MM.1S (cell line): ENCODE results near the gene RBSN.
A peak's percentile ranks its signal among the peaks of the same experiment; 100 is the strongest.

Experiments used
- DNase-seq: peaks from one replicate; pipeline ENCODE4 v3.0.0-alpha.2; 2015
- H2AFZ ChIP-seq: fragments of 300-600 bp; sonication (generic); 2 replicates; pipeline ENCODE4 v1.6.0; 2016; ENCODE audit warnings: antibody characterized with exemption, low read length
- H3F3A ChIP-seq: fragments of 300-600 bp; sonication (generic); 2 replicates; pipeline ENCODE4 v1.6.1; 2016; ENCODE audit warnings: mild to moderate bottlenecking, antibody characterized with exemption, low read length, moderate library complexity, mixed read lengths; ENCODE audit not compliant: insufficient read depth
- H3K27ac ChIP-seq: fragments of 300-600 bp; sonication (generic); 2 replicates; pipeline ENCODE4 v1.5.1; 2016; ENCODE audit warnings: mild to moderate bottlenecking, low read length
- H3K27me3 ChIP-seq: fragments of 300-600 bp; sonication (generic); replicated peaks from 2 replicates; pipeline ENCODE4 v1.6.0; 2016; ENCODE audit warnings: low read length; ENCODE audit not compliant: insufficient read depth
- H3K36me3 ChIP-seq: fragments of 300-600 bp; sonication (generic); replicated peaks from 2 replicates; pipeline ENCODE4 v1.6.1; 2016; ENCODE audit warnings: mild to moderate bottlenecking, low read length, mixed read lengths; ENCODE audit not compliant: insufficient read depth
- H3K4me1 ChIP-seq: fragments of 300-600 bp; sonication (generic); 2 replicates; pipeline ENCODE4 v1.6.1; 2016; ENCODE audit warnings: low read length, mixed read lengths
- H3K4me2 ChIP-seq: fragments of 300-600 bp; sonication (generic); 2 replicates; pipeline ENCODE4 v1.6.0; 2016; ENCODE audit warnings: low read depth, low read length
- H3K4me3 ChIP-seq: fragments of 300-600 bp; sonication (generic); 2 replicates; pipeline ENCODE4 v1.5.1; 2016; ENCODE audit warnings: low read length, mixed read lengths
- H3K79me2 ChIP-seq: fragments of 300-600 bp; sonication (generic); 2 replicates; pipeline ENCODE4 v1.6.1; 2016; ENCODE audit warnings: mixed run types, low read length, mixed read lengths
- H3K9ac ChIP-seq: fragments of 300-600 bp; sonication (generic); 2 replicates; pipeline ENCODE4 v1.6.1; 2016; ENCODE audit warnings: low read length, mixed read lengths
- H3K9me2 ChIP-seq: fragments of 300-600 bp; sonication (generic); replicated peaks from 2 replicates; pipeline ENCODE4 v1.6.1; 2016; ENCODE audit warnings: mild to moderate bottlenecking, low read length, mixed read lengths; ENCODE audit not compliant: insufficient read depth
- H3K9me3 ChIP-seq: fragments of 300-600 bp; sonication (generic); replicated peaks from 2 replicates; pipeline ENCODE4 v1.6.1; 2016; ENCODE audit warnings: mild to moderate bottlenecking, low read length, mixed read lengths; ENCODE audit not compliant: insufficient read depth
- H4K20me1 ChIP-seq: fragments of 300-600 bp; sonication (generic); 2 replicates; pipeline ENCODE4 v1.6.1; 2016; ENCODE audit warnings: mild to moderate bottlenecking, low read length, moderate library complexity, mixed read lengths; ENCODE audit not compliant: insufficient read depth
- CTCF ChIP-seq: fragments of 300-600 bp; sonication (generic); IDR thresholded peaks from 2 replicates; pipeline ENCODE4 v1.5.1; 2016; ENCODE audit warnings: antibody characterized with exemption, low read length, mixed read lengths
- EZH2 ChIP-seq: fragments of 300-600 bp; sonication (generic); optimal IDR thresholded peaks from 2 replicates; pipeline ENCODE3; 2017; ENCODE audit warnings: low read depth, mild to moderate bottlenecking, antibody characterized with exemption, low read length, mixed read lengths
- EZH2phosphoT487 ChIP-seq: fragments of 300-600 bp; sonication (generic); IDR thresholded peaks from 2 replicates; pipeline ENCODE4 v1.6.1; 2018; ENCODE audit warnings: antibody characterized with exemption, low read length

The RBSN gene

GRCh38 chr3:15069441-15069840 lies 29.5 kb downstream of the RBSN start:
- H4K20me1 ChIP-seq = no peaks in the 10 kb centered on the region
- no peaks in the 10 kb centered on the region for H3K36me3 ChIP-seq
- H3K9me2 ChIP-seq = no peaks in the 10 kb centered on the region
- H3K79me2 ChIP-seq = peaks cover 7% of the 10 kb centered on the region
- H3K4me3 ChIP-seq = no peak overlapping the region
- H3F3A ChIP-seq = no peaks in the 10 kb centered on the region
- no peaks in the 10 kb centered on the region for H3K4me1 ChIP-seq
- no peak overlapping the region for H2AFZ ChIP-seq
- TF ChIP-seq CTCF = no peak
- TF ChIP-seq EZH2phosphoT487 = no peak
- TF ChIP-seq EZH2 = no peak
- no peaks in the 10 kb centered on the region for H3K9me3 ChIP-seq
- no peaks in the 10 kb centered on the region for H3K27me3 ChIP-seq
- H3K4me2 ChIP-seq = no peak overlapping the region
- DNase-seq = no peak
- no peak overlapping the region for H3K9ac ChIP-seq
- no peak overlapping the region for H3K27ac ChIP-seq

GRCh38 chr3:15066467-15066866 lies 32.5 kb downstream of the RBSN start:
- no peak for DNase-seq
- no peaks in the 10 kb centered on the region for H3K27me3 ChIP-seq
- H3K4me3 ChIP-seq = no peak overlapping the region
- no peaks in the 10 kb centered on the region for H3K36me3 ChIP-seq
- peaks cover 5% of the 10 kb centered on the region for H3K4me1 ChIP-seq
- no peak overlapping the region for H3K27ac ChIP-seq
- no peak for TF ChIP-seq EZH2
- no peak for TF ChIP-seq EZH2phosphoT487
- no peak for TF ChIP-seq CTCF
- H4K20me1 ChIP-seq = 0 out of 2 replicates have a peak, but pooled peaks cover 3% of the 10 kb centered on the region
- no peak overlapping the region for H3K4me2 ChIP-seq
- H3K9me3 ChIP-seq = no peaks in the 10 kb centered on the region
- H3K79me2 ChIP-seq = peaks cover 24% of the 10 kb centered on the region
- no peaks in the 10 kb centered on the region for H3F3A ChIP-seq
- H3K9ac ChIP-seq = no peak overlapping the region
- H2AFZ ChIP-seq = no peak overlapping the region
- H3K9me2 ChIP-seq = no peaks in the 10 kb centered on the region

DNA sequence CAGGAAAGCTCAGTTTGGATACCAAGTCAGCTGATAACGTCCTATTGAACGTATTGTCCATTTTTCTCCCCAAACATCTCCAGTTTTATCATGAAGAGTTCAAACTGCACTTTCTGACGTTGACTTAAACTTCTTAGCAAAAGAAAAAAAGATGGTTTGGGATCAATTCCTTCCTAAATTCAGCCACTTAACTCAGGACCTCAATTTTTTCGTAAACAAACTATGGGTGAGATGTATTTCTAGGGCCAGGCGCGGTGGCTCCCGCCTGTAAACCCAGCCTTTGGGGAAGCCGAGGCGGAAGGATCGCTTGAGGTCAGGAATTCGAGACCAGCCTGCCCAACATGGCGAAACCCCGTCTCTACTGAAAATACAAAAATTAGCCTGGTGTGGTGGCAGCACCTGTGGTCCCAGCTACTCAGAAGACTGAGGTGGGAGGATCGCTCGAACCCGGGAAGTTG lies 33.4 kb downstream of the RBSN start:
- H3K4me1 ChIP-seq = peaks cover 5% of the 10 kb centered on the region

More for the DNA sequence above, 33.4 kb downstream of the RBSN start:
- Histone ChIP-seq H3K4me3 (peak overlapping the region; percentile 92), H3K36me3 (no peaks in the 10 kb centered on the region), H3K79me2 (peaks cover 28% of the 10 kb centered on the region), H2AFZ (peak overlapping the region; percentile 92), H3K4me2 (peak overlapping the region; percentile 81), H3K27me3 (no peaks in the 10 kb centered on the region), H3K9ac (peak overlapping the region; percentile 95; the same call in 1 of the 2 replicates), H3K9me3 (no peaks in the 10 kb centered on the region), H3F3A (no peaks in the 10 kb centered on the region), H3K27ac (no peak overlapping the region), H3K9me2 (no peaks in the 10 kb centered on the region), H4K20me1 (0 out of 2 replicates have a peak, but pooled peaks cover 3% of the 10 kb centered on the region)
- TF ChIP-seq CTCF (no peak), EZH2phosphoT487 (no peak), EZH2 (no peak)
- DNase-seq = no peak
